Upper lobe of left lung (tissue), 4 donors: Measurements from ENCODE around the gene TKFC.

Experiments used
- EP300 ChIP-seq, 4 donors: sonication (generic); formaldehyde crosslinking; IDR thresholded peaks; one replicate each; pipeline ENCODE4 v1.5.1; 2017; ENCODE audit warnings: antibody characterized with exemption in 4 of 4, control low read depth in 2 of 4
- POLR2AphosphoS5 ChIP-seq, 2 donors: sonication (generic); formaldehyde crosslinking; IDR thresholded peaks; one replicate each; pipeline ENCODE4 v1.5.1; 2017; ENCODE audit warnings: antibody characterized with exemption in 2 of 2
- TF ChIP-seq, protein P1 (sequence below), 6 experiments: fragments of 450-650 bp in 4 of 6; fragments of 200-600 bp in 2 of 6; sonication (generic) in 2 of 6; IDR thresholded peaks; one replicate each; pipeline ENCODE4 v1.5.1; 2016 to 2019; ENCODE audit warnings: antibody characterized with exemption in 6 of 6

DNA sequence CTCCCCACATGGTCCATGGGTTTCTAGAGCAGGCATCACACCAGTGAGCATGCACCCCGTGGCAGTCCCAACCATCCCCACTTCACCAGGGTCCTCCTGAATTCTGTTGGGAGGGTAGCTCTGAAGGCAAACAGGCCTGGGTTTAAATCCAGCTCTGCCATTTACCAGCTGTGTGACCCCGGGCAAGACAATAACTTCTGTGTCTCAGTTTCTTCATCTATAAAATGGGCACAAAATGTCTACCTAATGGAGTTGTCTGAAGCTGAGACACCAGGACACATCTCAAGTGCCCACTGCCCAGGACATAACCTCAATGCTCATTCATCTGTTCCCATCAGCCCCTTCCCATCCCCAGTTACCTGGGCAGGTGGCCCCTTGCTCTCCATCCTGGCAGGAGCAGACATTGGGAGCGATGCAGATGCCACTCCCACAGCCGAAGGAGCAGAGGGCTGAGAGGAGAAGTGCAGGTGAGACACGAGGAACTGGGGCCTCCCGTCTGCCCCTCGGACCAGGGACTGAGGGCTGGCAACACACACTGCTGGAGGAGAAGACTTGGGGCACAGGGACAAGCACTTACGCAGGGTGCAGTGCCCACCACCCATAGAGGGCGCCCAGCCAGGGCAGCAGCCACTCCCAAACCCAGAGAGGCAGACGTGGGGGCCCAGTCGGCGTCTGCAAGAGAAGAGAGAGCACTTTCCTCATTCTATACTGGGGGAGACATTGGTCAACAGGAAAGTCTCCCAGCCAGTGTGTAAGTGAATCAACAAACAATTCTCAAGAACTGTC lies 41.9 kb upstream of the TKFC start:
- TF ChIP-seq, protein P1, sequence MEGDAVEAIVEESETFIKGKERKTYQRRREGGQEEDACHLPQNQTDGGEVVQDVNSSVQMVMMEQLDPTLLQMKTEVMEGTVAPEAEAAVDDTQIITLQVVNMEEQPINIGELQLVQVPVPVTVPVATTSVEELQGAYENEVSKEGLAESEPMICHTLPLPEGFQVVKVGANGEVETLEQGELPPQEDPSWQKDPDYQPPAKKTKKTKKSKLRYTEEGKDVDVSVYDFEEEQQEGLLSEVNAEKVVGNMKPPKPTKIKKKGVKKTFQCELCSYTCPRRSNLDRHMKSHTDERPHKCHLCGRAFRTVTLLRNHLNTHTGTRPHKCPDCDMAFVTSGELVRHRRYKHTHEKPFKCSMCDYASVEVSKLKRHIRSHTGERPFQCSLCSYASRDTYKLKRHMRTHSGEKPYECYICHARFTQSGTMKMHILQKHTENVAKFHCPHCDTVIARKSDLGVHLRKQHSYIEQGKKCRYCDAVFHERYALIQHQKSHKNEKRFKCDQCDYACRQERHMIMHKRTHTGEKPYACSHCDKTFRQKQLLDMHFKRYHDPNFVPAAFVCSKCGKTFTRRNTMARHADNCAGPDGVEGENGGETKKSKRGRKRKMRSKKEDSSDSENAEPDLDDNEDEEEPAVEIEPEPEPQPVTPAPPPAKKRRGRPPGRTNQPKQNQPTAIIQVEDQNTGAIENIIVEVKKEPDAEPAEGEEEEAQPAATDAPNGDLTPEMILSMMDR (IDR thresholded peaks at IDR 0.05) = no peak
- TF ChIP-seq EP300 (IDR thresholded peaks at IDR 0.05) = no peak
- TF ChIP-seq POLR2AphosphoS5 (IDR thresholded peaks at IDR 0.05) = no peak
